Measurements from ENCODE around the gene PDZD2. TPM values are rescaled to one million over a fixed set of nuclear protein-coding genes. Genes with fewer than 3 reads are reported as not detected.

The PDZD2 gene
- total and polyA plus RNA-seq, 2 donors (not counting 3 experiments of a cell fraction or from before 2014, with no cell fraction given) = 0.66 to 6.9 TPM

GRCh38 chr5:32022638-32023037 lies 383.7 kb downstream of the PDZD2 start:
- no peaks in the 10 kb centered on the region for H3K79me2 ChIP-seq (ENCODE audit: control insufficient read depth, insufficient read depth, low read length)
- no peak overlapping the region for H2AFZ ChIP-seq (ENCODE audit: low read depth, low read length)
- no peak for DNase-seq (ENCODE audit: low read depth, low spot score)
- H3K4me2 ChIP-seq (ENCODE audit: insufficient read depth, low read length) = no peak overlapping the region
- no peaks in the 10 kb centered on the region for H3K27me3 ChIP-seq (ENCODE audit: control insufficient read depth in 2 of 2, insufficient read depth in 2 of 2, low read length in 2 of 2)
- intact Hi-C loops (cut with micrococcal nuclease) (no loop called here), dilution Hi-C loops (cut with MboI; ENCODE audit: extremely low pct_ligation_motif_present, low sequenced_read_pairs) (no loop called here)
- peaks cover 7% of the 10 kb centered on the region for H3K4me1 ChIP-seq (ENCODE audit: control insufficient read depth, extremely low read depth, insufficient read depth, low read length)
- H3K4me3 ChIP-seq (replicated peaks in 1 of 3; ENCODE audit: insufficient read depth in 1 of 3, low read depth in 1 of 3, low read length in 3 of 3) = no peak overlapping the region
- H3K27ac ChIP-seq (ENCODE audit: insufficient read depth, low read depth, low read length) = no peak overlapping the region
- no peaks in the 10 kb centered on the region for H4K20me1 ChIP-seq (replicated peaks; ENCODE audit: control insufficient read depth, extremely low read depth, insufficient read depth, low read length)
- CTCF ChIA-PET = interaction anchor here (1.7 kb wide), 1 partner anchor 54 kb away, joined by 4 read pairs; no protein-coding TSS in a partner anchor
- no peak for TF ChIP-seq JUN (IDR thresholded peaks at IDR 0.05; ENCODE audit: borderline replicate concordance, insufficient read depth, insufficient read length, low read depth)
- TF ChIP-seq EZH2 (IDR thresholded peaks at IDR 0.05; ENCODE audit: borderline replicate concordance, low read depth, low read length, severe bottlenecking) = no peak
- no peak for TF ChIP-seq MAX (IDR thresholded peaks at IDR 0.05; ENCODE audit: insufficient read depth, insufficient read length)
- no peak for TF ChIP-seq CTCF (IDR thresholded peaks at IDR 0.05; ENCODE audit: extremely low read depth in 1 of 2, insufficient read depth in 1 of 2, low read depth in 1 of 2, low read length in 2 of 2)
- TF ChIP-seq POLR2A (IDR thresholded peaks at IDR 0.05; ENCODE audit: low read depth, low read length) = no peak
- no peak for TF ChIP-seq POLR2AphosphoS5 (IDR thresholded peaks at IDR 0.05; ENCODE audit: insufficient read depth, low read depth, low read length)
- TF ChIP-seq MYC (IDR thresholded peaks at IDR 0.05; ENCODE audit: low read depth, low read length) = no peak
- TF ChIP-seq FOS (IDR thresholded peaks at IDR 0.05; ENCODE audit: borderline replicate concordance, insufficient read depth, low read length) = no peak
- TF ChIP-seq GATA2 (IDR thresholded peaks at IDR 0.05; ENCODE audit: insufficient read depth, insufficient read length, low read depth, low read length) = no peak
- no peaks in the 10 kb centered on the region for H3K36me3 ChIP-seq (ENCODE audit: control insufficient read depth in 2 of 2, extremely low read depth in 1 of 2, insufficient read depth in 2 of 2, low read length in 2 of 2)
- no TSS peak for BruUV-seq (replicated peaks)
- POLR2A ChIA-PET = no interaction called here
- H3K9ac ChIP-seq (replicated peaks; ENCODE audit: extremely low read depth, insufficient read depth, low read length) = no peak overlapping the region
- no peak for FAIRE-seq
- H3K9me1 ChIP-seq (replicated peaks; ENCODE audit: control insufficient read depth, extremely low read depth, insufficient read depth, low read length) = no peaks in the 10 kb centered on the region
- H3K9me3 ChIP-seq (replicated peaks; ENCODE audit: control insufficient read depth, insufficient read depth, low read length) = no peaks in the 10 kb centered on the region

Measured in endothelial cell of umbilical vein (primary cell).